ENCODE results near the gene ARHGEF11. TPM values are rescaled to one million over a fixed set of nuclear protein-coding genes. Genes with fewer than 3 reads are reported as not detected.

ARHGEF11 gene
- total and polyA plus RNA-seq, 2 donors (not counting 1 experiment from before 2014, with no cell fraction given) = 1.0 to 4.6 TPM

DNA sequence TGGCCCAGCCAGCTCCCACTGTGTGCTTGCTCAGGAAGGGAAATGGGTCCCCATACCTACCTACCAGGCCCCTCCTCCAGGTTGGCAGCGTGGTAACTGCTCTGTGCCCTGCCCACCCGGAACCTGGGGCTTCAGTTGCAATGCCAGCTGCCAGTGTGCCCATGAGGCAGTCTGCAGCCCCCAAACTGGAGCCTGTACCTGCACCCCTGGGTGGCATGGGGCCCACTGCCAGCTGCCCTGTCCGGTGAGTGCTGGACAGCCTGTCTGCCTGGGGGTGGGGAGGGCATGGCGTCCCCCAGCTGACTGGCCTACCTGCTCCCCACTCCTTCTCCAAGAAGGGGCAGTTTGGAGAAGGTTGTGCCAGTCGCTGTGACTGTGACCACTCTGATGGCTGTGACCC is 135.9 kb downstream of the ARHGEF11 start:
- Histone ChIP-seq H3K36me3 (replicated peaks in 1 of 2; ENCODE audit: control extremely low read depth in 1 of 2, control insufficient read depth in 1 of 2, extremely low read depth in 1 of 2, insufficient read depth in 2 of 2, low read length in 1 of 2) (no peaks in the 10 kb centered on the region), H3K27ac (ENCODE audit: low read length in 2 of 2) (no peak overlapping the region), H3K27me3 (replicated peaks in 1 of 4; ENCODE audit: control extremely low read depth in 1 of 4, control insufficient read depth in 3 of 4, insufficient read depth in 4 of 4, low read length in 3 of 4) (peaks cover 0 to 19% (median 3%) of the 10 kb centered on the region in 4 experiments), H2AFZ (ENCODE audit: insufficient read depth, low read depth, low read length, poor library complexity, severe bottlenecking) (no peak overlapping the region), H3K9ac (ENCODE audit: low read length) (no peak overlapping the region), H3K79me2 (ENCODE audit: control insufficient read depth, insufficient read depth, low read length) (no peaks in the 10 kb centered on the region), H3K4me3 (ENCODE audit: control extremely low read depth in 1 of 5, extremely low read depth in 1 of 5, insufficient read depth in 1 of 5, low read depth in 2 of 5, low read length in 4 of 5) (no peak overlapping the region), H4K20me1 (ENCODE audit: control insufficient read depth, insufficient read depth, low read length, poor library complexity, severe bottlenecking) (no peaks in the 10 kb centered on the region), H3K4me1 (ENCODE audit: control insufficient read depth in 2 of 2, insufficient read depth in 2 of 2, low read length in 2 of 2) (no peaks in the 10 kb centered on the region), H3K9me3 (ENCODE audit: control extremely low read depth in 1 of 3, control insufficient read depth in 2 of 3, insufficient read depth in 1 of 3, low read length in 2 of 3) (peaks cover 0 to 11% (median 0%) of the 10 kb centered on the region in 3 donors), H3K4me2 (replicated peaks; ENCODE audit: low read depth, low read length, poor library complexity, severe bottlenecking) (no peak overlapping the region)
- intact Hi-C loops (cut with micrococcal nuclease) = loop anchor here (5.0 kb wide), 1 partner anchor 248 kb away; no protein-coding TSS in a partner anchor
- Mint-ChIP-seq H3K27me3 (peaks cover 32% of the 10 kb centered on the region), H3K4me3 (no peak overlapping the region), H3K27ac (no peak overlapping the region), H3K4me1 (peaks cover 2% of the 10 kb centered on the region), H3K9me3 (ENCODE audit: insufficient read depth) (no peaks in the 10 kb centered on the region)
- no peak for ATAC-seq (ENCODE audit: low read depth)
- TF ChIP-seq, protein P1, sequence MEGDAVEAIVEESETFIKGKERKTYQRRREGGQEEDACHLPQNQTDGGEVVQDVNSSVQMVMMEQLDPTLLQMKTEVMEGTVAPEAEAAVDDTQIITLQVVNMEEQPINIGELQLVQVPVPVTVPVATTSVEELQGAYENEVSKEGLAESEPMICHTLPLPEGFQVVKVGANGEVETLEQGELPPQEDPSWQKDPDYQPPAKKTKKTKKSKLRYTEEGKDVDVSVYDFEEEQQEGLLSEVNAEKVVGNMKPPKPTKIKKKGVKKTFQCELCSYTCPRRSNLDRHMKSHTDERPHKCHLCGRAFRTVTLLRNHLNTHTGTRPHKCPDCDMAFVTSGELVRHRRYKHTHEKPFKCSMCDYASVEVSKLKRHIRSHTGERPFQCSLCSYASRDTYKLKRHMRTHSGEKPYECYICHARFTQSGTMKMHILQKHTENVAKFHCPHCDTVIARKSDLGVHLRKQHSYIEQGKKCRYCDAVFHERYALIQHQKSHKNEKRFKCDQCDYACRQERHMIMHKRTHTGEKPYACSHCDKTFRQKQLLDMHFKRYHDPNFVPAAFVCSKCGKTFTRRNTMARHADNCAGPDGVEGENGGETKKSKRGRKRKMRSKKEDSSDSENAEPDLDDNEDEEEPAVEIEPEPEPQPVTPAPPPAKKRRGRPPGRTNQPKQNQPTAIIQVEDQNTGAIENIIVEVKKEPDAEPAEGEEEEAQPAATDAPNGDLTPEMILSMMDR (IDR thresholded peaks at IDR 0.05) = no peak
- no peak for TF ChIP-seq EZH2 (IDR thresholded peaks at IDR 0.05; ENCODE audit: borderline replicate concordance, insufficient read depth, low read depth, low read length, poor library complexity, severe bottlenecking)
- POLR2A ChIA-PET = no interaction called here
- 95% methylated on average over 5 of the region's 5 CpGs for WGBS (ENCODE audit: insufficient coverage)
- no peak for DNase-seq
- CTCF ChIA-PET = no interaction called here

DNA sequence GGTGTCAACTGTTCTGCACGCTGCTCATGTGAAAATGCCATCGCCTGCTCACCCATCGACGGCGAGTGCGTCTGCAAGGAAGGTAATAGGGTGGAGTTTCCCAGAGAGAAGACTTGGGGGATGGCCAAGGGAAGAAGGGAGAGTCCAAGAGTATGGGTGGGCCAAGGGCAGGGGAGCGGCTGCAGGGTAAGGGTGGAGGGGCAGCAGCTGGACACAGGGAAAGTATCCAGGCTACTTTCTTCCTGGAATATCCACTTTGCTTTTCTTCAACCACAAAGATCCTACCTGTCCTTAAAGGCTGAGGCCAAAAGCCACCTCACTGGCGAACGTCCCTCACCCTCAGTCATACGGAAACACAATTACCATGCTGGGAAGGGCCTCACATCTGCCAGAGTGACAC is 136.6 kb downstream of the ARHGEF11 start:
- POLR2A ChIA-PET = no interaction called here

More for the DNA sequence above, 136.6 kb downstream of the ARHGEF11 start:
- H3K4me3 Mint-ChIP-seq = no peak overlapping the region
- Histone ChIP-seq H3K9me3 (ENCODE audit: control extremely low read depth in 1 of 3, control insufficient read depth in 2 of 3, insufficient read depth in 1 of 3, low read length in 2 of 3) (peaks cover 0 to 11% (median 0%) of the 10 kb centered on the region in 3 donors), H3K79me2 (ENCODE audit: control insufficient read depth, insufficient read depth, low read length) (no peaks in the 10 kb centered on the region), H2AFZ (ENCODE audit: insufficient read depth, low read depth, low read length, poor library complexity, severe bottlenecking) (no peak overlapping the region), H3K4me2 (replicated peaks; ENCODE audit: low read depth, low read length, poor library complexity, severe bottlenecking) (no peak overlapping the region), H3K27ac (ENCODE audit: low read length in 2 of 2) (no peak overlapping the region), H3K36me3 (replicated peaks in 1 of 2; ENCODE audit: control extremely low read depth in 1 of 2, control insufficient read depth in 1 of 2, extremely low read depth in 1 of 2, insufficient read depth in 2 of 2, low read length in 1 of 2) (no peaks in the 10 kb centered on the region), H3K4me3 (ENCODE audit: control extremely low read depth in 1 of 5, extremely low read depth in 1 of 5, insufficient read depth in 1 of 5, low read depth in 2 of 5, low read length in 4 of 5) (no peak overlapping the region), H3K27me3 (replicated peaks in 1 of 4; ENCODE audit: control extremely low read depth in 1 of 4, control insufficient read depth in 3 of 4, insufficient read depth in 4 of 4, low read length in 3 of 4) (peaks cover 0 to 21% (median 1%) of the 10 kb centered on the region in 4 experiments), H3K4me1 (ENCODE audit: control insufficient read depth in 2 of 2, insufficient read depth in 2 of 2, low read length in 2 of 2) (no peaks in the 10 kb centered on the region), H3K9ac (ENCODE audit: low read length) (no peak overlapping the region), H4K20me1 (ENCODE audit: control insufficient read depth, insufficient read depth, low read length, poor library complexity, severe bottlenecking) (no peaks in the 10 kb centered on the region)
- no peak overlapping the region for H3K27ac Mint-ChIP-seq
- CTCF ChIA-PET = no interaction called here
- peaks cover 2% of the 10 kb centered on the region for H3K4me1 Mint-ChIP-seq
- intact Hi-C loops (cut with micrococcal nuclease) = no loop called here
- no peak for ATAC-seq (ENCODE audit: low read depth)
- peaks cover 25% of the 10 kb centered on the region for H3K27me3 Mint-ChIP-seq
- 87% methylated on average over 10 of the region's 10 CpGs for WGBS (ENCODE audit: insufficient coverage)
- no peak for DNase-seq
- TF ChIP-seq, protein P1 (IDR thresholded peaks at IDR 0.05) = no peak
- no peak for TF ChIP-seq EZH2 (IDR thresholded peaks at IDR 0.05; ENCODE audit: borderline replicate concordance, insufficient read depth, low read depth, low read length, poor library complexity, severe bottlenecking)
- no peaks in the 10 kb centered on the region for H3K9me3 Mint-ChIP-seq (ENCODE audit: insufficient read depth)

All from B cell (primary cell).